ENCODE results near the gene KLHL14. TPM values are rescaled to one million over a fixed set of nuclear protein-coding genes. Genes with fewer than 3 reads are reported as not detected.

KLHL14 gene
- total and polyA plus RNA-seq, 2 of the 13 experiments (the other 11 are each of a cell fraction or from before 2014, with no cell fraction given): 16.0 to 41.8 TPM

DNA sequence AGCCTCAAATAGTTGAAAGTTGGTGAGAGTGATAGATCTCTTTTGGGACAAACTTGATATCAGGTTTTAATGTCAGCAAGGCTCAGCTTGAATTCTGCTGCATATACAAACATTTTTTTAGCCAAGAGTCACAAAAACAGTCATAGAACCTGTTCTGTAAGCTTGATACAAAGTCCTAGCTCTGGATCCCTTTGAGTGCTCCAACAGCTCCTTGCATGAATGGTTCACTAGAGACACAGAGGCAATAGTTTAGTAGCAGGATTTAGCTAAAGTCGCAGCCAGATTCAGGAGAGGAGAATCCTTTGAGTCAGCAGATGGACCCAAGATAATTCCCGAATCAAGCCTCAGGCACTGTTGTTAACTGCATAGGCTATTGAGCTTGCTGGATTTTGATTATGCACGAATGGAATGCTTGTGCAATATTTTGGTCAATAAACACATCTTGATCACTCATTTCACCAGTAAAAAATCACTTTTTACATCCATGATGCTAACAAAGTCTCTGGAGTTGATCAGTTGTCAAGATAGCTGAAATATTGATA is 148.6 kb downstream of the KLHL14 start:
- Histone ChIP-seq H3K9me3 (ENCODE audit: low read length) (no peaks in the 10 kb centered on the region), H3K27me3 (ENCODE audit: control insufficient read depth in 1 of 2, insufficient read depth in 2 of 2, low read length in 2 of 2) (no peaks in the 10 kb centered on the region; a peak in 1 of 5 replicates), H3K79me2 (ENCODE audit: insufficient read depth, low read length) (no peaks in the 10 kb centered on the region), H3K4me2 (ENCODE audit: low read depth, low read length) (no peak overlapping the region), H4K20me1 (ENCODE audit: insufficient read depth, low read length) (no peaks in the 10 kb centered on the region), H2AFZ (ENCODE audit: low read length) (no peak overlapping the region), H3K9ac (ENCODE audit: insufficient read depth, low read depth, low read length) (no peak overlapping the region), H3K27ac (ENCODE audit: extremely low read length, insufficient read depth, low read length) (no peak overlapping the region), H3K4me1 (ENCODE audit: insufficient read depth, low read length) (no peaks in the 10 kb centered on the region), H3K4me3 (replicated peaks in 1 of 3; ENCODE audit: insufficient read depth in 1 of 3, low read depth in 2 of 3, low read length in 3 of 3) (no peak overlapping the region), H3K36me3 (replicated peaks in 1 of 2; ENCODE audit: control insufficient read depth in 1 of 2, insufficient read depth in 2 of 2, low read length in 2 of 2) (no peaks in the 10 kb centered on the region)
- no peak for DNase-seq (ENCODE audit: low spot score)
- in situ Hi-C loops (cut with HindIII; ENCODE audit: extremely low pct_ligation_motif_present, low pct_unique_long_range_greater_than_20kb) (no loop called here), intact Hi-C loops (cut with micrococcal nuclease; ENCODE audit: unreplicated experiment) (no loop called here)
- TF ChIP-seq TIGD3 (CRISPR knock-in tag; IDR thresholded peaks at IDR 0.05; ENCODE audit: borderline replicate concordance) (no peak), ZNF224 (CRISPR knock-in tag; IDR thresholded peaks at IDR 0.05) (no peak), AGO2 (optimal IDR thresholded peaks at IDR 0.05; ENCODE audit: low read depth, low read length) (no peak), GATAD1 (CRISPR knock-in tag; IDR thresholded peaks at IDR 0.05) (no peak), KAT2B (IDR thresholded peaks at IDR 0.05; ENCODE audit: borderline replicate concordance, low read depth, low read length) (no peak), KLF11 (CRISPR knock-in tag; IDR thresholded peaks at IDR 0.05) (no peak), MTA1 (CRISPR knock-in tag; IDR thresholded peaks at IDR 0.05; ENCODE audit: borderline replicate concordance) (no peak), ZNF329 (CRISPR knock-in tag; IDR thresholded peaks at IDR 0.05; ENCODE audit: low read depth) (no peak), POGZ (CRISPR knock-in tag; IDR thresholded peaks at IDR 0.05) (no peak), AGO1 (IDR thresholded peaks at IDR 0.05; ENCODE audit: low read depth, low read length, poor library complexity, severe bottlenecking) (no peak)
- TF ChIP-seq, protein P1, sequence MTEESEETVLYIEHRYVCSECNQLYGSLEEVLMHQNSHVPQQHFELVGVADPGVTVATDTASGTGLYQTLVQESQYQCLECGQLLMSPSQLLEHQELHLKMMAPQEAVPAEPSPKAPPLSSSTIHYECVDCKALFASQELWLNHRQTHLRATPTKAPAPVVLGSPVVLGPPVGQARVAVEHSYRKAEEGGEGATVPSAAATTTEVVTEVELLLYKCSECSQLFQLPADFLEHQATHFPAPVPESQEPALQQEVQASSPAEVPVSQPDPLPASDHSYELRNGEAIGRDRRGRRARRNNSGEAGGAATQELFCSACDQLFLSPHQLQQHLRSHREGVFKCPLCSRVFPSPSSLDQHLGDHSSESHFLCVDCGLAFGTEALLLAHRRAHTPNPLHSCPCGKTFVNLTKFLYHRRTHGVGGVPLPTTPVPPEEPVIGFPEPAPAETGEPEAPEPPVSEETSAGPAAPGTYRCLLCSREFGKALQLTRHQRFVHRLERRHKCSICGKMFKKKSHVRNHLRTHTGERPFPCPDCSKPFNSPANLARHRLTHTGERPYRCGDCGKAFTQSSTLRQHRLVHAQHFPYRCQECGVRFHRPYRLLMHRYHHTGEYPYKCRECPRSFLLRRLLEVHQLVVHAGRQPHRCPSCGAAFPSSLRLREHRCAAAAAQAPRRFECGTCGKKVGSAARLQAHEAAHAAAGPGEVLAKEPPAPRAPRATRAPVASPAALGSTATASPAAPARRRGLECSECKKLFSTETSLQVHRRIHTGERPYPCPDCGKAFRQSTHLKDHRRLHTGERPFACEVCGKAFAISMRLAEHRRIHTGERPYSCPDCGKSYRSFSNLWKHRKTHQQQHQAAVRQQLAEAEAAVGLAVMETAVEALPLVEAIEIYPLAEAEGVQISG (CRISPR knock-in tag; IDR thresholded peaks at IDR 0.05): no peak
- FAIRE-seq: no peak
- 0% methylated on average over 3 of the region's 3 CpGs for WGBS (ENCODE audit: low lambda C conversion rate)
- POLR2A ChIA-PET: no interaction called here
- no TSS peak for BruUV-seq (replicated peaks)
- CTCF ChIA-PET (ENCODE audit: low intra/inter-chr PET ratio, low total read pairs): no interaction called here
- no peak for ATAC-seq

All from HepG2 (cell line).